MM.1S (cell line): ENCODE data around the gene BORCS6.

Source experiments
- DNase-seq: peaks from one replicate; pipeline ENCODE4 v3.0.0-alpha.2; 2015
- H2AFZ ChIP-seq: fragments of 300-600 bp; sonication (generic); 2 replicates; pipeline ENCODE4 v1.6.0; 2016; ENCODE audit warnings: antibody characterized with exemption, low read length
- H3F3A ChIP-seq: fragments of 300-600 bp; sonication (generic); 2 replicates; pipeline ENCODE4 v1.6.1; 2016; ENCODE audit warnings: mild to moderate bottlenecking, antibody characterized with exemption, low read length, moderate library complexity, mixed read lengths; ENCODE audit not compliant: insufficient read depth
- H3K27ac ChIP-seq: fragments of 300-600 bp; sonication (generic); 2 replicates; pipeline ENCODE4 v1.5.1; 2016; ENCODE audit warnings: mild to moderate bottlenecking, low read length
- H3K27me3 ChIP-seq: fragments of 300-600 bp; sonication (generic); replicated peaks from 2 replicates; pipeline ENCODE4 v1.6.0; 2016; ENCODE audit warnings: low read length; ENCODE audit not compliant: insufficient read depth
- H3K36me3 ChIP-seq: fragments of 300-600 bp; sonication (generic); replicated peaks from 2 replicates; pipeline ENCODE4 v1.6.1; 2016; ENCODE audit warnings: mild to moderate bottlenecking, low read length, mixed read lengths; ENCODE audit not compliant: insufficient read depth
- H3K4me1 ChIP-seq: fragments of 300-600 bp; sonication (generic); 2 replicates; pipeline ENCODE4 v1.6.1; 2016; ENCODE audit warnings: low read length, mixed read lengths
- H3K4me2 ChIP-seq: fragments of 300-600 bp; sonication (generic); 2 replicates; pipeline ENCODE4 v1.6.0; 2016; ENCODE audit warnings: low read depth, low read length
- H3K4me3 ChIP-seq: fragments of 300-600 bp; sonication (generic); 2 replicates; pipeline ENCODE4 v1.5.1; 2016; ENCODE audit warnings: low read length, mixed read lengths
- H3K79me2 ChIP-seq: fragments of 300-600 bp; sonication (generic); 2 replicates; pipeline ENCODE4 v1.6.1; 2016; ENCODE audit warnings: mixed run types, low read length, mixed read lengths
- H3K9ac ChIP-seq: fragments of 300-600 bp; sonication (generic); 2 replicates; pipeline ENCODE4 v1.6.1; 2016; ENCODE audit warnings: low read length, mixed read lengths
- H3K9me2 ChIP-seq: fragments of 300-600 bp; sonication (generic); replicated peaks from 2 replicates; pipeline ENCODE4 v1.6.1; 2016; ENCODE audit warnings: mild to moderate bottlenecking, low read length, mixed read lengths; ENCODE audit not compliant: insufficient read depth
- H3K9me3 ChIP-seq: fragments of 300-600 bp; sonication (generic); replicated peaks from 2 replicates; pipeline ENCODE4 v1.6.1; 2016; ENCODE audit warnings: mild to moderate bottlenecking, low read length, mixed read lengths; ENCODE audit not compliant: insufficient read depth
- H4K20me1 ChIP-seq: fragments of 300-600 bp; sonication (generic); 2 replicates; pipeline ENCODE4 v1.6.1; 2016; ENCODE audit warnings: mild to moderate bottlenecking, low read length, moderate library complexity, mixed read lengths; ENCODE audit not compliant: insufficient read depth
- EZH2 ChIP-seq: fragments of 300-600 bp; sonication (generic); optimal IDR thresholded peaks from 2 replicates; pipeline ENCODE3; 2017; ENCODE audit warnings: low read depth, mild to moderate bottlenecking, antibody characterized with exemption, low read length, mixed read lengths
- EZH2phosphoT487 ChIP-seq: fragments of 300-600 bp; sonication (generic); IDR thresholded peaks from 2 replicates; pipeline ENCODE4 v1.6.1; 2018; ENCODE audit warnings: antibody characterized with exemption, low read length
- TF ChIP-seq, protein P1 (sequence below): fragments of 300-600 bp; sonication (generic); IDR thresholded peaks from 2 replicates; pipeline ENCODE4 v1.5.1; 2016; ENCODE audit warnings: antibody characterized with exemption, low read length, mixed read lengths

BORCS6 gene

DNA sequence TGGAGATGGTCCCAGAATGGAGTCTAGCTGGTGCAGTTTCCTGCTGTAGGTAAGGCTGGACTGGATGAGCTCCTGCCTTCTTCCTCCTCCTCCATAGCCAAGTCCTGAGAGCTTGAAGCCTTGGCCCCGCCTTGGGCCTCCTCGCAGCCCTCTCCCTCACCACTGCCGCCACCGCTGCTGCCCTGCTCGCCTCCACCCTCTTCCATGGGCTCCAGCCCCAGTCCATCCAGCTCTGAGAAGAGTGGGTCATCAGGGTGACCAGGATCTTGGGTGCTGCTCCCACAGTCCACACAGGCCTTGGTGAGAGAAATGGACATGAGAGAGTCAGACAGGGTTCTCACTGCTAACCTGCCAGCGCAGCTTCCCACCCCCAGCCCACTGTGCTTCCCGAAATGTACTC lies 48.9 kb downstream of the BORCS6 start:
- no peaks in the 10 kb centered on the region for H3K36me3 ChIP-seq
- H4K20me1 ChIP-seq, result no peaks in the 10 kb centered on the region
- no peak for DNase-seq
- no peak overlapping the region for H3K27ac ChIP-seq
- no peak overlapping the region for H3K9ac ChIP-seq
- TF ChIP-seq EZH2phosphoT487, result no peak
- TF ChIP-seq, protein P1, sequence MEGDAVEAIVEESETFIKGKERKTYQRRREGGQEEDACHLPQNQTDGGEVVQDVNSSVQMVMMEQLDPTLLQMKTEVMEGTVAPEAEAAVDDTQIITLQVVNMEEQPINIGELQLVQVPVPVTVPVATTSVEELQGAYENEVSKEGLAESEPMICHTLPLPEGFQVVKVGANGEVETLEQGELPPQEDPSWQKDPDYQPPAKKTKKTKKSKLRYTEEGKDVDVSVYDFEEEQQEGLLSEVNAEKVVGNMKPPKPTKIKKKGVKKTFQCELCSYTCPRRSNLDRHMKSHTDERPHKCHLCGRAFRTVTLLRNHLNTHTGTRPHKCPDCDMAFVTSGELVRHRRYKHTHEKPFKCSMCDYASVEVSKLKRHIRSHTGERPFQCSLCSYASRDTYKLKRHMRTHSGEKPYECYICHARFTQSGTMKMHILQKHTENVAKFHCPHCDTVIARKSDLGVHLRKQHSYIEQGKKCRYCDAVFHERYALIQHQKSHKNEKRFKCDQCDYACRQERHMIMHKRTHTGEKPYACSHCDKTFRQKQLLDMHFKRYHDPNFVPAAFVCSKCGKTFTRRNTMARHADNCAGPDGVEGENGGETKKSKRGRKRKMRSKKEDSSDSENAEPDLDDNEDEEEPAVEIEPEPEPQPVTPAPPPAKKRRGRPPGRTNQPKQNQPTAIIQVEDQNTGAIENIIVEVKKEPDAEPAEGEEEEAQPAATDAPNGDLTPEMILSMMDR, result no peak
- no peak for TF ChIP-seq EZH2
- no peaks in the 10 kb centered on the region for H3K79me2 ChIP-seq
- no peak overlapping the region for H2AFZ ChIP-seq
- H3K9me2 ChIP-seq, result no peaks in the 10 kb centered on the region
- H3F3A ChIP-seq, result peaks cover 24% of the 10 kb centered on the region
- H3K9me3 ChIP-seq, result no peaks in the 10 kb centered on the region
- peaks cover 12% of the 10 kb centered on the region; the same call in 1 of the 2 replicates for H3K27me3 ChIP-seq
- no peak overlapping the region for H3K4me3 ChIP-seq
- peaks cover 7% of the 10 kb centered on the region for H3K4me1 ChIP-seq
- H3K4me2 ChIP-seq, result no peak overlapping the region

DNA sequence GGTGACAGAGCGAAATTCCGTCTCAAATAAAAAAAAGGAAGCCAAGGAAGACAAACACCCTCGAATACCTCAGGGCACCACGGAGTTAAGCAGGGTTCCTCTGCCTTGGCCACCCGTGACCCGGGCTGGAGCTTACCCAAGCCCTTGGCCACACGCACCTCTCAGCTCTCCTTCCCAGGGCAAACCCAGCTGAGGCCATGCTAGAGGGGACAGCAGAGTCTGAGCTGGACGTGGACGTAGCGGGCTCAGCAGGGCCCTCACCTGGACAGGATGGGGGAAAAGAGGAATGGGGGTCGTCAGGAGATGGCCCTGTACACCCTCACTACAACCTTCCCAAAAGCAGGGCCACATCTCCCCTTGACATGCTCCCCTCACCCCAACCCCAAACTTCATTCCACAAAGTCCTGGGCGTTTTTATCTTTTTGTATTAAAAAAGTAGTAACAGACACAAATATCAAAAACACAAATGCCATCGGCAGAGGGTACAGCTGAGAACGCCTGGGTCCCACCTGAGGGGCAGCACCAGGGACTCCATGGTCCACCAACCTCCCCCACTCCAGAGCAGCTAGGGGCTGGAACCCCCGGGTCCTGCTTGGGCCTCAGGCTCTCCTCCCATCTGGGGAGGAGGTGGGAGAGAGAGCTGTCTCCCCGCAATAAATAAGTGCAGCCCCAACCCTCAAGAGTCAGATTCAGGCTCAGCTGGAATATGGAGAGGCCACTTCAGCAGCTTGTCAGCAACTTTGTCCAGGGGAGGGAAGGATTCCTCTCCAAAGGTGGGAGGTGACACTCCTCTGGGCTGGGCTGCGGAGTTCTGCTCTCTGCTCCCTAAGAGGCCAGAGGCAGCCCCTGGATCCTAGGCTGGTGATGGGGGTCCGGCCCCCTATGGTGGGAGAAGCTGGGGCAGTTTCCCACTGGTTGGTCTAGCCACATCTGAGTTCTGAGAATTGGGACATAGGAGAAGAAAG lies 49.6 kb downstream of the BORCS6 start:
- H3K4me3 ChIP-seq, result no peak overlapping the region
- no peaks in the 10 kb centered on the region for H3K9me2 ChIP-seq
- no peak overlapping the region for H3K27ac ChIP-seq
- no peak for DNase-seq
- no peak overlapping the region for H2AFZ ChIP-seq
- TF ChIP-seq EZH2phosphoT487 (no peak), EZH2 (no peak)
- TF ChIP-seq, protein P1, result no peak
- no peak overlapping the region for H3K4me2 ChIP-seq
- H3K4me1 ChIP-seq, result peaks cover 7% of the 10 kb centered on the region
- no peaks in the 10 kb centered on the region for H3K79me2 ChIP-seq
- no peaks in the 10 kb centered on the region for H3K36me3 ChIP-seq
- H3F3A ChIP-seq, result peaks cover 24% of the 10 kb centered on the region
- peaks cover 12% of the 10 kb centered on the region; the same call in 1 of the 2 replicates for H3K27me3 ChIP-seq
- no peaks in the 10 kb centered on the region for H4K20me1 ChIP-seq
- no peaks in the 10 kb centered on the region for H3K9me3 ChIP-seq
- H3K9ac ChIP-seq, result no peak overlapping the region

DNA sequence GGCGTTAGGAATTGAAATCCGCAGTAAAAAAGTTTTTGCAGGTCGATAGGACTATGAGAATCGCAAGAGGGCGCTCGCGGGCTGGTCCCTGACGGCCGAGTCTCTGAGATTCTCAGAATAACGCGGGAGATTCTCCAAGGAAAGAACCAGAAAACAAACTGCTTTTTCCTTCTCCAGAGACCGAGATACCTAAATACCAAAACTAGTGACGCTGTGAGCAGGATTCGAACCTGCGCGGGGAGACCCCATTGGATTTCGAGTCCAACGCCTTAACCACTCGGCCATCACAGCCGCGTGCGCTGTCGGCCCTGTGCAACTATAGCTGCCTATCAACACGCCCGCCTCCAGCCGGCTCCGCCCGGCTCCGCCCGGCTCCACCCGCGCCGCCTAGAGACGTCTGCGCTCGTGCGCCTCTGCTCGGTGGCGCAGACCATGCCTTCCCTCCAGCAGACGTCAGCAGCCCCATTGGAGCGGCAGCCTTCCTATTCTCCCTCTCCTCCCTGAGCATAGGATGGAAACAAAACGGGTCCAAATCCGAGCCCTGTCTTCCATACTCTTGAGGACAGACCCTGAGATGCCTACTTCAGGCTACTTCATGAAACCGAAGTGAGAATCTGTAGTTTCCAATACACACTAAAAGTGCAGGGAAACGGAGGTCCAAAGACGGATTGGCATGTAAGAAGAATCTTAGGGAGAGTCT lies 51.2 kb downstream of the BORCS6 start:
- H3K27ac ChIP-seq, result peak overlapping the region; percentile 86
- DNase-seq, result peak; percentile 96
- peaks cover 7% of the 10 kb centered on the region for H3K4me1 ChIP-seq
- peak overlapping the region; percentile 73 for H3K9ac ChIP-seq
- no peak for TF ChIP-seq EZH2phosphoT487
- TF ChIP-seq, protein P1, result peak; percentile 80
- no peak for TF ChIP-seq EZH2
- no peaks in the 10 kb centered on the region for H3K36me3 ChIP-seq
- no peaks in the 10 kb centered on the region for H4K20me1 ChIP-seq
- H3K9me2 ChIP-seq, result no peaks in the 10 kb centered on the region
- H3K4me3 ChIP-seq, result peak overlapping the region; percentile 59
- peak overlapping the region; percentile 94 for H3K4me2 ChIP-seq
- no peaks in the 10 kb centered on the region for H3K79me2 ChIP-seq
- H3K27me3 ChIP-seq, result peaks cover 18% of the 10 kb centered on the region
- H2AFZ ChIP-seq, result peak overlapping the region; percentile 35
- H3F3A ChIP-seq, result peaks cover 24% of the 10 kb centered on the region
- H3K9me3 ChIP-seq, result no peaks in the 10 kb centered on the region
